Transverse colon (tissue), 4 donors: ENCODE data around the gene AFF1. TPM values are rescaled to one million over a fixed set of nuclear protein-coding genes. Genes with fewer than 3 reads are reported as not detected.

Experiments used
- DNase-seq: peaks from one replicate; pipeline ENCODE4 v3.0.0-alpha.2; 2019
- H3K27ac ChIP-seq, 4 donors: fragments of 200-600 bp; sonication (generic); 2 replicates each; pipeline ENCODE4 v1.5.1; 2016 to 2018; ENCODE audit warnings: inconsistent platforms in 4 of 4
- H3K27me3 ChIP-seq: fragments of 200-600 bp; sonication (generic); 2 replicates; pipeline ENCODE4 v1.5.1; 2017; ENCODE audit warnings: inconsistent platforms
- H3K36me3 ChIP-seq, 4 donors: fragments of 200-600 bp; sonication (generic); 2 replicates each; pipeline ENCODE4 v1.5.1; 2017 to 2019; ENCODE audit warnings: inconsistent platforms in 4 of 4
- H3K4me1 ChIP-seq, 4 donors: fragments of 200-600 bp; sonication (generic); 2 replicates each; pipeline ENCODE4 v1.5.1; 2017 to 2020; ENCODE audit warnings: inconsistent platforms in 4 of 4
- H3K4me3 ChIP-seq, 4 donors: fragments of 200-600 bp; sonication (generic); 1 replicate in 1 of 4; 2 replicates in 3 of 4; pipeline versions ENCODE4 v1.5.1 to v1.6.1; 2017 to 2019; ENCODE audit warnings: inconsistent platforms in 4 of 4
- H3K9me3 ChIP-seq, 2 donors: fragments of 200-600 bp; sonication (generic); 2 replicates each; pipeline ENCODE4 v1.5.1; 2017 to 2019; ENCODE audit warnings: inconsistent platforms in 2 of 2
- CTCF ChIP-seq, 5 experiments: fragments of 200-600 bp in 3 of 5; fragments of 450-650 bp in 2 of 5; sonication (generic) in 3 of 5; IDR thresholded peaks; 1 replicate in 2 of 5; 2 replicates in 3 of 5; pipeline ENCODE4 v1.5.1; 2016 to 2017; ENCODE audit warnings: antibody characterized with exemption in 5 of 5, inconsistent platforms in 3 of 5, mild to moderate bottlenecking in 2 of 5, moderate library complexity in 1 of 5
- EP300 ChIP-seq: sonication (generic); formaldehyde crosslinking; IDR thresholded peaks from one replicate; pipeline ENCODE4 v1.6.1; 2017; ENCODE audit warnings: antibody characterized with exemption, low read depth
- POLR2A ChIP-seq: fragments of 450-650 bp; IDR thresholded peaks from one replicate; pipeline ENCODE4 v1.6.1; 2016; ENCODE audit warnings: antibody characterized with exemption, mild to moderate bottlenecking, moderate library complexity
- POLR2AphosphoS5 ChIP-seq, 3 donors: sonication (generic); formaldehyde crosslinking; IDR thresholded peaks; one replicate each; pipeline ENCODE4 v1.6.1; 2016; ENCODE audit warnings: antibody characterized with exemption in 3 of 3
- WGBS, 2 donors: methylation state at CpG; one replicate each; pipeline ENCODE4 v1.1.5; 2018; ENCODE audit warnings: low coverage in 1 of 2; 5-methylcytosine and 5-hydroxymethylcytosine counted together
- in situ Hi-C, 4 donors: fragments of 200-750 bp; cut with MboI; loops; one replicate each; pipeline versions ENCODE4 v1.15.0 to v1.15.1; 2017; ENCODE audit warnings: low sequenced_read_pairs in 3 of 4, low pct_ligation_motif_present in 1 of 4, low pct_unique_long_range_greater_than_20kb in 1 of 4
- intact Hi-C: fragments of 100-400 bp; cut with DNase I; formaldehyde crosslinking; loops from one replicate; pipeline ENCODE4 v1.15.1; 2023; ENCODE audit warnings: low total_unique reads
- total RNA-seq, 4 donors: library from RNA; depleted of rRNA; stranded (reverse); fragments of >200 nt; gene quantifications; one replicate each; pipeline ENCODE4 v1.1.0, GENCODE V29; 2016

The AFF1 gene
- total RNA-seq, 4 donors from 2014 or later, result 77.1 to 151 (median 97.0) TPM

- no peaks in the 10 kb centered on the region for H3K27me3 ChIP-seq
- no peaks in the 10 kb centered on the region for H3K9me3 ChIP-seq
- H3K4me1 ChIP-seq, result peaks cover 19 to 46% (median 34%) of the 10 kb centered on the region in 4 donors
- no peak for TF ChIP-seq EP300
- TF ChIP-seq POLR2A, result no peak
- TF ChIP-seq CTCF (IDR thresholded peaks at IDR 0.05), result no peak
- peak in 2 of 3 donors; percentile 4 to 11 for TF ChIP-seq POLR2AphosphoS5 (IDR thresholded peaks at IDR 0.05)
- H3K4me3 ChIP-seq, result peak overlapping the region; percentile 61 to 73 (median 64)
- WGBS, 2 donors, result 3 to 4% methylated on average over 13 to 16 of the region's 16 CpGs
- in situ Hi-C loops, result loop anchor here in 2 of 4 donors (5.0 to 10.0 kb wide), 2 partner anchors 69 to 71 kb away; partner anchors contain the start of gene AFF1 (in 2 of the 2)
- H3K36me3 ChIP-seq, result no peaks in the 10 kb centered on the region
- intact Hi-C loops, result loop anchor here (2.0 to 10.0 kb wide), 3 partner anchors 49 to 79 kb away; partner anchors contain the start of gene AFF1
- H3K27ac ChIP-seq, result peak overlapping the region; percentile 94 to 98 (median 97)
- peak; percentile 34 for DNase-seq
Measured at GRCh38 chr4:87005690-87006425, 71.0 kb downstream of the AFF1 start.

GRCh38 chr4:87006426-87006675 is 71.5 kb downstream of the AFF1 start:
- Histone ChIP-seq H3K27ac (peak overlapping the region; percentile 94 to 98 (median 97)), H3K4me1 (peaks cover 19 to 51% (median 39%) of the 10 kb centered on the region in 4 donors), H3K36me3 (no peaks in the 10 kb centered on the region), H3K4me3 (peak overlapping the region; percentile 61 to 73 (median 64)), H3K9me3 (no peaks in the 10 kb centered on the region), H3K27me3 (no peaks in the 10 kb centered on the region)
- intact Hi-C loops, result loop anchor here (2.0 to 10.0 kb wide), 3 partner anchors 48 to 78 kb away; partner anchors contain the start of gene AFF1
- WGBS, 2 donors, result 0% methylated on average over 2 to 9 of the region's 9 CpGs
- in situ Hi-C loops, result loop anchor here in 2 of 4 donors (5.0 to 10.0 kb wide), 2 partner anchors 69 to 72 kb away; partner anchors contain the start of gene AFF1 (in 2 of the 2)
- DNase-seq, result no peak
- TF ChIP-seq CTCF (IDR thresholded peaks at IDR 0.05), result peak in 1 of 5 experiments; percentile 24
- no peak for TF ChIP-seq POLR2AphosphoS5 (IDR thresholded peaks at IDR 0.05)

GRCh38 chr4:87006676-87007527 is 72.1 kb downstream of the AFF1 start:
- in situ Hi-C loops (loop anchor here in 2 of 4 donors (5.0 to 10.0 kb wide), 2 partner anchors 70 to 72 kb away; partner anchors contain the start of gene AFF1 (in 2 of the 2)), intact Hi-C loops (loop anchor here (2.0 to 10.0 kb wide), 3 partner anchors 48 to 78 kb away; partner anchors contain the start of gene AFF1)
- H3K4me1 ChIP-seq, result peaks cover 19 to 56% (median 45%) of the 10 kb centered on the region in 4 donors
- TF ChIP-seq EP300 (no peak), POLR2AphosphoS5 (IDR thresholded peaks at IDR 0.05) (peak; percentile 98 to 99 (median 98)), POLR2A (peak; percentile 99), CTCF (IDR thresholded peaks at IDR 0.05) (peak in 4 of 5 experiments; percentile 26 to 75 (median 50))
- 0% methylated on average over 52 of the region's 82 CpGs; no CpG with 5 or more reads in 1 of the 2 donors for WGBS, 2 donors
- H3K36me3 ChIP-seq, result no peaks in the 10 kb centered on the region
- H3K9me3 ChIP-seq, result no peaks in the 10 kb centered on the region
- peak; percentile 94 for DNase-seq
- H3K27ac ChIP-seq, result peak overlapping the region; percentile 94 to 98 (median 97)
- no peaks in the 10 kb centered on the region for H3K27me3 ChIP-seq
- peak overlapping the region; percentile 61 to 73 (median 64) for H3K4me3 ChIP-seq
